Upper lobe of left lung (tissue), 6 donors: ENCODE results near the gene NOTCH1. TPM values are rescaled to one million over a fixed set of nuclear protein-coding genes. Genes with fewer than 3 reads are reported as not detected.
A peak's percentile ranks its signal among the peaks of the same experiment; 100 is the strongest.
"Not testable (repeated sequence)": the region's sequence is repeated elsewhere in the genome, so short reads cannot be mapped to it uniquely, and the experiment has no call there.

Experiments used
- ATAC-seq, 2 donors: fragments of 200-7000 bp; cut with Tn5 transposase; one replicate each; pipeline ENCODE4 v1.9.1; 2022; ENCODE audit warnings: mild to moderate bottlenecking in 2 of 2, moderate library complexity in 2 of 2; ENCODE audit not compliant: low FRiP score in 2 of 2
- DNase-seq, 2 donors: peaks; one replicate each; pipeline ENCODE4 v3.0.0-alpha.2; 2019 to 2020
- H3K27ac ChIP-seq, 4 donors: fragments of 200-600 bp; sonication (generic); one replicate each; pipeline ENCODE4 v1.5.1; 2016 to 2019
- H3K27me3 ChIP-seq, 4 donors: fragments of 200-600 bp; sonication (generic); one replicate each; pipeline ENCODE4 v1.5.1; 2017 to 2019
- H3K36me3 ChIP-seq, 4 donors: fragments of 200-600 bp; sonication (generic); one replicate each; pipeline ENCODE4 v1.5.1; 2016 to 2019
- H3K4me1 ChIP-seq, 4 donors: fragments of 200-600 bp; sonication (generic); one replicate each; pipeline ENCODE4 v1.5.1; 2018 to 2019
- H3K4me3 ChIP-seq, 4 donors: fragments of 200-600 bp; sonication (generic); one replicate each; pipeline ENCODE4 v1.5.1; 2017 to 2019; ENCODE audit warnings: mild to moderate bottlenecking in 2 of 4, moderate library complexity in 1 of 4
- H3K9me3 ChIP-seq, 4 donors: fragments of 200-600 bp; sonication (generic); one replicate each; pipeline ENCODE4 v1.5.1; 2018 to 2019
- EP300 ChIP-seq, 4 donors: sonication (generic); formaldehyde crosslinking; IDR thresholded peaks; one replicate each; pipeline ENCODE4 v1.5.1; 2017; ENCODE audit warnings: antibody characterized with exemption in 4 of 4, control low read depth in 2 of 4
- POLR2A ChIP-seq, 4 donors: fragments of 450-650 bp; IDR thresholded peaks; one replicate each; pipeline ENCODE4 v1.5.1; 2016 to 2017; ENCODE audit warnings: antibody characterized with exemption in 4 of 4, mild to moderate bottlenecking in 2 of 4
- POLR2AphosphoS5 ChIP-seq, 2 donors: sonication (generic); formaldehyde crosslinking; IDR thresholded peaks; one replicate each; pipeline ENCODE4 v1.5.1; 2017; ENCODE audit warnings: antibody characterized with exemption in 2 of 2
- WGBS, 2 donors: methylation state at CpG; one replicate each; pipeline ENCODE4 v1.1.5; 2017 to 2018; 5-methylcytosine and 5-hydroxymethylcytosine counted together
- total RNA-seq, 6 donors: library from RNA; depleted of rRNA in 4 of 6; stranded (reverse); fragments of >200 nt in 4 of 6; gene quantifications; one replicate each; pipeline versions ENCODE4 v1.1.0 to v1.2.1, GENCODE V29; 2016 to 2021
- TF ChIP-seq, protein P1 (sequence below), 6 experiments: fragments of 450-650 bp in 4 of 6; fragments of 200-600 bp in 2 of 6; sonication (generic) in 2 of 6; IDR thresholded peaks; one replicate each; pipeline ENCODE4 v1.5.1; 2016 to 2019; ENCODE audit warnings: antibody characterized with exemption in 6 of 6
- donor health status: DM: no; HTN: no; CAD: no; lungs with moderate emphysema.
- donor health status: DM: no; HTN: yes; CAD: no; lungs with severe emphysema.

The NOTCH1 gene
- total RNA-seq, 6 donors from 2014 or later = 49.6 to 175 (median 110) TPM

- no peak for ATAC-seq
- Histone ChIP-seq H3K27me3 (no peaks in the 10 kb centered on the region), H3K36me3 (no peaks in the 10 kb centered on the region), H3K9me3 (no peaks in the 10 kb centered on the region), H3K27ac (no peak overlapping the region), H3K4me1 (peaks cover 37 to 55% (median 39%) of the 10 kb centered on the region in 4 donors), H3K4me3 (no peak overlapping the region)
- peak in 1 of 2 donors; percentile 19 for DNase-seq
- WGBS, 2 donors = 62 to 64% methylated on average over 9 to 10 of the region's 10 CpGs
- no peak for TF ChIP-seq EP300 (IDR thresholded peaks at IDR 0.05)
- TF ChIP-seq POLR2AphosphoS5 (IDR thresholded peaks at IDR 0.05) = no peak
- TF ChIP-seq, protein P1, sequence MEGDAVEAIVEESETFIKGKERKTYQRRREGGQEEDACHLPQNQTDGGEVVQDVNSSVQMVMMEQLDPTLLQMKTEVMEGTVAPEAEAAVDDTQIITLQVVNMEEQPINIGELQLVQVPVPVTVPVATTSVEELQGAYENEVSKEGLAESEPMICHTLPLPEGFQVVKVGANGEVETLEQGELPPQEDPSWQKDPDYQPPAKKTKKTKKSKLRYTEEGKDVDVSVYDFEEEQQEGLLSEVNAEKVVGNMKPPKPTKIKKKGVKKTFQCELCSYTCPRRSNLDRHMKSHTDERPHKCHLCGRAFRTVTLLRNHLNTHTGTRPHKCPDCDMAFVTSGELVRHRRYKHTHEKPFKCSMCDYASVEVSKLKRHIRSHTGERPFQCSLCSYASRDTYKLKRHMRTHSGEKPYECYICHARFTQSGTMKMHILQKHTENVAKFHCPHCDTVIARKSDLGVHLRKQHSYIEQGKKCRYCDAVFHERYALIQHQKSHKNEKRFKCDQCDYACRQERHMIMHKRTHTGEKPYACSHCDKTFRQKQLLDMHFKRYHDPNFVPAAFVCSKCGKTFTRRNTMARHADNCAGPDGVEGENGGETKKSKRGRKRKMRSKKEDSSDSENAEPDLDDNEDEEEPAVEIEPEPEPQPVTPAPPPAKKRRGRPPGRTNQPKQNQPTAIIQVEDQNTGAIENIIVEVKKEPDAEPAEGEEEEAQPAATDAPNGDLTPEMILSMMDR (IDR thresholded peaks at IDR 0.05) = no peak
- no peak for TF ChIP-seq POLR2A (IDR thresholded peaks at IDR 0.05)
These were observed 39.1 kb upstream of the NOTCH1 start for GRCh38 chr9:136584934-136585333.

DNA sequence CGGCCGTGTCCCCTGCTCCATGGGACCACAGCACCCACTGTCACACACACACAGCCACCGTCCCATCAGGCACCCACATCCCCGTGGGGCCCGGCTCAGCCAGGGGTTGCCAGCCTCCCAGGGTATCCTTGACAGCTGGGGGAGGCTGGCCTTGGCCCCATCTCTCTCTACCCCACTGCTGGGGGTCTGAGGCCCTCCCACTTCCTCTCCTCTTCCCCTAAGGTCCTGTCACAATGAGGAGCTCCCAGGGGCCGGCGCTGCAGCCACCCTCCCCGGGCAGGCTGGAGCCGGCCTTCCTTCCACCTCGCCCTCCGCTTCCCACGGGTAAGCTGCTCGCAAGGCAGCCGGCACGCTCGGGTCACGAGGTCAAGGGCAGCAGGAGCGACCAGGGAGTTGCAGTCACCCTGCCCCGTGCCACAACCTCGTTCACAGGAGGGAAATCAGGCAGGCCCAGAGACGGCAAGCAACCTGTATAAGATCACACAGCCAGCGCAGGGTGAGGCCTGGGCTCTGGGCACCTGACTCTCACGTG lies 38.6 kb upstream of the NOTCH1 start:
- Histone ChIP-seq H3K36me3 (no peaks in the 10 kb centered on the region), H3K27me3 (no peaks in the 10 kb centered on the region), H3K9me3 (no peaks in the 10 kb centered on the region), H3K4me3 (no peak overlapping the region), H3K4me1 (peaks cover 36 to 53% (median 37%) of the 10 kb centered on the region in 4 donors), H3K27ac (no peak overlapping the region)
- 58 to 72% methylated on average over 3 to 20 of the region's 23 CpGs for WGBS, 2 donors
- ATAC-seq = no peak
- peak in 1 of 2 donors; percentile 81 for DNase-seq
- TF ChIP-seq POLR2A (IDR thresholded peaks at IDR 0.05) (no peak), POLR2AphosphoS5 (IDR thresholded peaks at IDR 0.05) (no peak), EP300 (IDR thresholded peaks at IDR 0.05) (no peak)
- TF ChIP-seq, protein P1 (IDR thresholded peaks at IDR 0.05) = no peak

GRCh38 chr9:136582977-136583735 lies 37.3 kb upstream of the NOTCH1 start:
- no peaks in the 10 kb centered on the region for H3K27me3 ChIP-seq
- no peak for TF ChIP-seq EP300 (IDR thresholded peaks at IDR 0.05)
- no peak for TF ChIP-seq POLR2A (IDR thresholded peaks at IDR 0.05)
- TF ChIP-seq, protein P1 (IDR thresholded peaks at IDR 0.05) = no peak
- no peak for TF ChIP-seq POLR2AphosphoS5 (IDR thresholded peaks at IDR 0.05)
- 73 to 92% methylated on average over 5 to 6 of the region's 11 CpGs for WGBS, 2 donors
- ATAC-seq (no peak), DNase-seq (peak in 1 of 2 donors; percentile 53)
- H3K4me3 ChIP-seq = no peak overlapping the region
- no peak overlapping the region for H3K27ac ChIP-seq
- H3K4me1 ChIP-seq = peaks cover 31 to 50% (median 33%) of the 10 kb centered on the region in 4 donors
- H3K9me3 ChIP-seq = no peaks in the 10 kb centered on the region
- H3K36me3 ChIP-seq = no peaks in the 10 kb centered on the region

- no peak for TF ChIP-seq POLR2AphosphoS5 (IDR thresholded peaks at IDR 0.05)
- TF ChIP-seq EP300 (IDR thresholded peaks at IDR 0.05) = no peak
- no peak for TF ChIP-seq POLR2A (IDR thresholded peaks at IDR 0.05)
- TF ChIP-seq, protein P1 (IDR thresholded peaks at IDR 0.05) = no peak
- no peak for DNase-seq
- H3K36me3 ChIP-seq = no peaks in the 10 kb centered on the region
- WGBS, 2 donors = 96 to 97% methylated on average over 12 of the region's 12 CpGs
- H3K4me1 ChIP-seq = peaks cover 17 to 37% (median 19%) of the 10 kb centered on the region in 4 donors
- no peaks in the 10 kb centered on the region for H3K27me3 ChIP-seq
- H3K4me3 ChIP-seq = no peak overlapping the region
- H3K27ac ChIP-seq = no peak overlapping the region
- no peaks in the 10 kb centered on the region for H3K9me3 ChIP-seq
- no peak for ATAC-seq
These were observed 36.0 kb upstream of the NOTCH1 start for GRCh38 chr9:136581614-136582447.

- not testable (repeated sequence) for DNase-seq, H3K27me3 ChIP-seq, H3K36me3 ChIP-seq, H3K27ac ChIP-seq, H3K4me3 ChIP-seq, H3K9me3 ChIP-seq, ATAC-seq
- 81 to 90% methylated on average over 9 of the region's 9 CpGs for WGBS, 2 donors
- peaks cover 5 to 26% (median 10%) of the 10 kb centered on the region in 4 donors for H3K4me1 ChIP-seq
These were observed 33.9 kb upstream of the NOTCH1 start for GRCh38 chr9:136579650-136580219.
